Measurements from ENCODE around the gene CMIP.

DNA sequence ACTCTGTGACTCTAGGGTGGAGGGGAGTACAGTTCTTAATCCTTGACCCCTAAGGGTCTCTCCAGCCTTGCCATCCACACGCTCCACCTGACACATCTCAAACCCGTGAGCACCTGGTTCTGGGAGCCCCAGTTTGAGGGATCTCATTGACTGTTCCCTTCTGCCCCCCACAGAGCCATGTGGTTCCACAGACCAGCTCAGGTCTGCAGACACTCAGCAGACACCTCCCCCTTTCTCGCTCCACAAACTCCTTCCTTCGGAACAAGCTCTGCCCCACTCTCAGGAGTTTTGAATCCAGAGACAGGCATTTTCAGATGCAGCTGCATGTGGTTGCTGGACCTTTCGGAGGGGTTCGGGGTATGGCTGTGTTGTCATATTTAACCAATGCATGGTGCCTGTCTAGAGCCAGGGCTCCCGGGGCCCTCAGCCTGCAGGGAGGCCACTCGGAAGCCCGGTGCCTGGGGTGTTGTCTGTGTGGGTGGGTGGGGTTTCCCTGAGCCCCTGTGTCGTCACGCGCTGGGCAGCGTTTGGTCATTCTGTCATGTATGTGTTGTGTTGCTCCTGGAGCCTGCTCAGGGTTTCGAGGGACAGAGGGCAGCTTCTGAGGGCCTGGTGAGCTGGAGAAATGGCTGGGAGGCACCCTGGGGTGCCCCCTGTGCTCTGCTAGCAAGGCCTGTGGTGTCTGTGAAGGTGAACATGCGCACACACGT is 235.3 kb downstream of the CMIP start:
- no peak for TF ChIP-seq YY1 (IDR thresholded peaks at IDR 0.05; ENCODE audit: insufficient read depth, insufficient read length)
- TF ChIP-seq SUZ12 (IDR thresholded peaks at IDR 0.05; ENCODE audit: extremely low read depth, insufficient read depth, insufficient read length): no peak
- TF ChIP-seq ZNF274 (IDR thresholded peaks at IDR 0.05; ENCODE audit: low read depth, low read length): no peak

Data from NT2/D1 (cell line).